B cell (primary cell): ENCODE measurements around the gene LRRN4CL. TPM values are rescaled to one million over a fixed set of nuclear protein-coding genes. Genes with fewer than 3 reads are reported as not detected.
A peak's percentile ranks its signal among the peaks of the same experiment; 100 is the strongest.

Source experiments
- ATAC-seq: fragments of 200-7000 bp; cut with Tn5 transposase; one replicate; pipeline ENCODE4 v1.10.0; 2021; ENCODE audit warnings: low read depth, mild to moderate bottlenecking, moderate number of reproducible peaks, moderate library complexity
- CTCF ChIA-PET: fragments of 350-600 bp; sonication (Branson Sonifier 250); formaldehyde crosslinking; loops from one replicate; lab custom pipeline; 2021; ENCODE audit warnings: antibody characterized with exemption, inconsistent platforms; lab: Charles Lee
- POLR2A ChIA-PET: fragments of 350-600 bp; sonication (Branson Sonifier 250); formaldehyde crosslinking; loops from one replicate; lab custom pipeline; 2021; ENCODE audit warnings: antibody characterized with exemption; lab: Charles Lee
- DNase-seq: peaks from one replicate; pipeline ENCODE4 v3.0.0; 2013
- H2AFZ ChIP-seq: 2 replicates; pipeline ENCODE4 v1.6.1; 2012; ENCODE audit warnings: mild to moderate bottlenecking, low read depth, low read length; ENCODE audit not compliant: insufficient read depth, poor library complexity, severe bottlenecking
- H3K27ac ChIP-seq, 2 donors: 1 replicate in 1 of 2; 2 replicates in 1 of 2; pipeline ENCODE4 v1.5.1; 2012 to 2013; ENCODE audit warnings: low read length in 2 of 2, mild to moderate bottlenecking in 2 of 2, moderate library complexity in 1 of 2
- H3K27me3 ChIP-seq, 4 experiments: fragments of 200-600 bp in 1 of 4; sonication (generic) in 1 of 4; replicated peaks in 1 of 4; 1 replicate in 2 of 4; 2 replicates in 2 of 4; pipeline versions ENCODE4 v1.6.1 to v1.7.0; 2013 to 2016; ENCODE audit warnings: low read length in 3 of 4, mild to moderate bottlenecking in 2 of 4, mixed read lengths in 1 of 4, moderate library complexity in 1 of 4; ENCODE audit not compliant: insufficient read depth in 4 of 4, control insufficient read depth in 3 of 4; ENCODE audit errors: control extremely low read depth in 1 of 4
- H3K36me3 ChIP-seq, 2 experiments: replicated peaks in 1 of 2; 1 replicate in 1 of 2; 2 replicates in 1 of 2; pipeline versions ENCODE4 v1.6.1 to v1.7.1; 2013; ENCODE audit warnings: low read length in 1 of 2; ENCODE audit not compliant: insufficient read depth in 2 of 2, control insufficient read depth in 1 of 2; ENCODE audit errors: control extremely low read depth in 1 of 2, extremely low read depth in 1 of 2
- H3K4me1 ChIP-seq, 2 donors: fragments of 200-600 bp in 1 of 2; sonication (generic) in 1 of 2; 1 replicate in 1 of 2; 2 replicates in 1 of 2; pipeline versions ENCODE4 v1.5.1 to v1.6.1; 2013 to 2017; ENCODE audit warnings: low read length in 2 of 2; ENCODE audit not compliant: control insufficient read depth in 2 of 2, insufficient read depth in 2 of 2
- H3K4me2 ChIP-seq: replicated peaks from 2 replicates; pipeline ENCODE3; 2012; ENCODE audit warnings: mild to moderate bottlenecking, low read depth, low read length; ENCODE audit not compliant: poor library complexity, severe bottlenecking
- H3K4me3 ChIP-seq, 5 experiments: fragments of 200-600 bp in 1 of 5; sonication (generic) in 1 of 5; 1 replicate in 3 of 5; 2 replicates in 2 of 5; pipeline versions ENCODE4 v1.5.1 to v1.7.0; 2011 to 2016; ENCODE audit warnings: low read length in 4 of 5, mild to moderate bottlenecking in 4 of 5, low read depth in 2 of 5, control low read depth in 1 of 5, moderate library complexity in 1 of 5; ENCODE audit not compliant: insufficient read depth in 1 of 5; ENCODE audit errors: control extremely low read depth in 1 of 5, extremely low read depth in 1 of 5
- H3K79me2 ChIP-seq: fragments of 200-600 bp; sonication (generic); one replicate; pipeline ENCODE4 v1.6.0; 2016; ENCODE audit warnings: low read length; ENCODE audit not compliant: control insufficient read depth, insufficient read depth
- H3K9ac ChIP-seq: fragments of 200-600 bp; sonication (generic); 2 replicates; pipeline ENCODE4 v1.6.1; 2017; ENCODE audit warnings: mild to moderate bottlenecking, low read length, moderate library complexity
- H3K9me3 ChIP-seq, 3 donors: one replicate each; pipeline versions ENCODE4 v1.6.1 to v1.7.1; 2013; ENCODE audit warnings: low read length in 2 of 3; ENCODE audit not compliant: control insufficient read depth in 2 of 3, insufficient read depth in 1 of 3; ENCODE audit errors: control extremely low read depth in 1 of 3
- H4K20me1 ChIP-seq: 2 replicates; pipeline ENCODE4 v1.6.0; 2012; ENCODE audit warnings: mild to moderate bottlenecking, low read length; ENCODE audit not compliant: insufficient read depth, control insufficient read depth, poor library complexity, severe bottlenecking
- H3K27ac Mint-ChIP-seq: one replicate; pipeline ENCODE4 v1.8.0; 2021; ENCODE audit warnings: mixed read lengths
- H3K27me3 Mint-ChIP-seq: one replicate; pipeline ENCODE4 v1.8.0; 2021; ENCODE audit warnings: mixed read lengths
- H3K4me1 Mint-ChIP-seq: one replicate; pipeline ENCODE4 v1.8.0; 2021; ENCODE audit warnings: mixed read lengths
- H3K4me3 Mint-ChIP-seq: one replicate; pipeline ENCODE4 v1.8.0; 2021; ENCODE audit warnings: mixed read lengths
- H3K9me3 Mint-ChIP-seq: one replicate; pipeline ENCODE4 v1.8.0; 2022; ENCODE audit warnings: mixed read lengths; ENCODE audit not compliant: insufficient read depth
- CTCF ChIP-seq: fragments of 200-600 bp; IDR thresholded peaks from one replicate; pipeline ENCODE4 v1.8.0; 2022; ENCODE audit warnings: antibody characterized with exemption, mild to moderate bottlenecking
- EZH2 ChIP-seq: IDR thresholded peaks from 2 replicates; pipeline ENCODE4 v1.6.1; 2012; ENCODE audit warnings: borderline replicate concordance, low read depth, mild to moderate bottlenecking, moderate library complexity, low read length; ENCODE audit not compliant: insufficient read depth, poor library complexity, severe bottlenecking
- WGBS: methylation state at CpG from one replicate; pipeline ENCODE4 v1.1.5; 2013; ENCODE audit warnings: missing lambda C conversion rate; ENCODE audit not compliant: insufficient coverage; 5-methylcytosine and 5-hydroxymethylcytosine counted together
- intact Hi-C: fragments of 100-400 bp; cut with micrococcal nuclease; formaldehyde crosslinking; loops from one replicate; pipeline ENCODE4 v1.10.0; 2022
- polyA plus RNA-seq: library from polyadenylated mRNA; depleted of rRNA; stranded (reverse); fragments of >200 nt; gene quantifications from 2 replicates; pipeline ENCODE4 v1.2.3, GENCODE V29; 2012
- total RNA-seq, 2 donors: library from RNA; stranded (reverse); fragments of 120-200 nt in 1 of 2; gene quantifications; 1 replicate in 1 of 2; 2 replicates in 1 of 2; pipeline versions ENCODE4 v1.2.3 to v1.2.4, GENCODE V29; 2013 to 2022

The LRRN4CL gene
- total and polyA plus RNA-seq, 2 donors (not counting 1 experiment from before 2014, with no cell fraction given): 0.03 to 0.25 TPM

GRCh38 chr11:62646825-62647608 is 42.3 kb downstream of the LRRN4CL start:
- H3K4me3 ChIP-seq: peak overlapping the region in 4 of 5 experiments; percentile 30 to 90 (median 56)
- CTCF ChIA-PET: interaction anchor here (0.9 to 1.6 kb wide), 5 partner anchors 27 to 139 kb away, joined by 3 to 4 read pairs (median 3); partner anchors contain the start of gene TUT1

More at GRCh38 chr11:62646825-62647608, 42.3 kb downstream of the LRRN4CL start:
- H3K4me2 ChIP-seq: peak overlapping the region; percentile 84
- H3K9me3 Mint-ChIP-seq: no peaks in the 10 kb centered on the region
- peaks cover 9% of the 10 kb centered on the region for H4K20me1 ChIP-seq
- POLR2A ChIA-PET: interaction anchor here (0.5 to 4.7 kb wide), 11 partner anchors 17 to 204 kb away, joined by 3 to 32 read pairs (median 4); partner anchors contain the start of genes C11orf98, CSKMT, LBHD1 and TMEM223
- WGBS: 80% methylated on average over 31 of the region's 32 CpGs
- peaks cover 18 to 26% of the 10 kb centered on the region in 2 donors for H3K4me1 ChIP-seq
- H3K4me3 Mint-ChIP-seq: peak overlapping the region; percentile 97
- no peaks in the 10 kb centered on the region for H3K27me3 Mint-ChIP-seq
- no peaks in the 10 kb centered on the region for H3K9me3 ChIP-seq
- intact Hi-C loops: loop anchor here (1.0 to 2.0 kb wide), 9 partner anchors 18 to 185 kb away; partner anchors contain the start of genes C11orf98, CSKMT, EML3 and MTA2
- no peak overlapping the region for H3K9ac ChIP-seq
- H3K27ac ChIP-seq: no peak overlapping the region
- ATAC-seq (no peak), DNase-seq (no peak)
- peaks cover 73% of the 10 kb centered on the region for H3K79me2 ChIP-seq
- peaks cover 0 to 40% of the 10 kb centered on the region in 2 experiments for H3K36me3 ChIP-seq
- peaks cover 26% of the 10 kb centered on the region for H3K4me1 Mint-ChIP-seq
- TF ChIP-seq CTCF (no peak), EZH2 (no peak)
- no peaks in the 10 kb centered on the region for H3K27me3 ChIP-seq
- peak overlapping the region; percentile 95 for H3K27ac Mint-ChIP-seq
- H2AFZ ChIP-seq: no peak overlapping the region
